ENCODE measurements around the gene BTRC. TPM values are rescaled to one million over a fixed set of nuclear protein-coding genes. Genes with fewer than 3 reads are reported as not detected.
A peak's percentile ranks its signal among the peaks of the same experiment; 100 is the strongest.

Gene BTRC
- total RNA-seq, 6 experiments from 2014 or later, result 4.8 to 8.4 (median 6.5) TPM

- H3K4me3 ChIP-seq, result no peak overlapping the region
- intact Hi-C loops (cut with DNase I), result loop anchor here (10.0 kb wide), 1 partner anchor 265 kb away; no protein-coding TSS in a partner anchor
- no peaks in the 10 kb centered on the region for H3K36me3 ChIP-seq
- H3K27me3 ChIP-seq, result no peaks in the 10 kb centered on the region
- TF ChIP-seq POLR2A (IDR thresholded peaks at IDR 0.05) (no peak), CTCF (IDR thresholded peaks at IDR 0.05) (no peak)
- H3K27ac ChIP-seq, result no peak overlapping the region
- ATAC-seq (no peak), DNase-seq (no peak)
- no peaks in the 10 kb centered on the region for H3K4me1 ChIP-seq
- H3K9me3 ChIP-seq, result no peaks in the 10 kb centered on the region
- WGBS (ENCODE audit: insufficient coverage, low coverage, low lambda C conversion rate, missing lambda C conversion rate), result 69% methylated on average over 9 of the region's 12 CpGs
These were observed 205.8 kb downstream of the BTRC start for GRCh38 chr10:101559596-101560297.

GRCh38 chr10:101560298-101561067 is 206.5 kb downstream of the BTRC start:
- DNase-seq (no peak), ATAC-seq (peak in 1 of 4 donors; percentile 4)
- H3K36me3 ChIP-seq, result no peaks in the 10 kb centered on the region
- H3K27ac ChIP-seq, result no peak overlapping the region
- no peaks in the 10 kb centered on the region for H3K27me3 ChIP-seq
- intact Hi-C loops (cut with DNase I), result loop anchor here (10.0 kb wide), 1 partner anchor 266 kb away; no protein-coding TSS in a partner anchor
- H3K4me1 ChIP-seq, result no peaks in the 10 kb centered on the region
- H3K4me3 ChIP-seq, result no peak overlapping the region
- no peak for TF ChIP-seq CTCF (IDR thresholded peaks at IDR 0.05)
- TF ChIP-seq POLR2A (IDR thresholded peaks at IDR 0.05), result no peak
- no peaks in the 10 kb centered on the region for H3K9me3 ChIP-seq
- WGBS (ENCODE audit: insufficient coverage, low coverage, low lambda C conversion rate, missing lambda C conversion rate), result 100% methylated on average over 1 of the region's 2 CpGs

GRCh38 chr10:101561068-101561915 is 207.3 kb downstream of the BTRC start:
- Histone ChIP-seq H3K27ac (no peak overlapping the region), H3K4me1 (no peaks in the 10 kb centered on the region), H3K36me3 (no peaks in the 10 kb centered on the region), H3K4me3 (no peak overlapping the region), H3K27me3 (peaks cover 0 to under 1% of the 10 kb centered on the region in 2 donors), H3K9me3 (no peaks in the 10 kb centered on the region)
- intact Hi-C loops (cut with DNase I), result loop anchor here (10.0 kb wide), 1 partner anchor 266 kb away; no protein-coding TSS in a partner anchor
- WGBS (ENCODE audit: insufficient coverage, low coverage, low lambda C conversion rate, missing lambda C conversion rate), result 72% methylated on average over 5 of the region's 15 CpGs
- no peak for TF ChIP-seq POLR2A (IDR thresholded peaks at IDR 0.05)
- no peak for ATAC-seq
- DNase-seq, result no peak

- intact Hi-C loops (cut with DNase I), result loop anchor here (10.0 kb wide), 1 partner anchor 267 kb away; no protein-coding TSS in a partner anchor
- Histone ChIP-seq H3K9me3 (no peaks in the 10 kb centered on the region), H3K27ac (no peak overlapping the region), H3K4me3 (no peak overlapping the region), H3K36me3 (no peaks in the 10 kb centered on the region), H3K27me3 (peaks cover 0 to 4% of the 10 kb centered on the region in 2 donors), H3K4me1 (no peaks in the 10 kb centered on the region)
- DNase-seq (no peak), ATAC-seq (no peak)
- no peak for TF ChIP-seq POLR2A (IDR thresholded peaks at IDR 0.05)
- TF ChIP-seq CTCF (IDR thresholded peaks at IDR 0.05), result no peak
- 77% methylated on average over 3 of the region's 5 CpGs for WGBS (ENCODE audit: insufficient coverage, low coverage, low lambda C conversion rate, missing lambda C conversion rate)
These were observed 208.3 kb downstream of the BTRC start for GRCh38 chr10:101562231-101562630.

All from right lobe of liver (tissue), 6 donors.